Middle frontal gyrus (tissue), 1 donor: ENCODE data around the gene CSN1S1.
"Not testable (repeated sequence)": the region's sequence is repeated elsewhere in the genome, so short reads cannot be mapped to it uniquely, and the experiment has no call there.

ENCODE experiments used
- DNase-seq: peaks from one replicate; pipeline ENCODE4 v3.0.0-alpha.2; 2015; ENCODE audit warnings: low spot score; ENCODE audit errors: extremely low spot score

CSN1S1 gene

GRCh38 chr4:69930768-69931167, at the start of gene CSN1S1:
Gene CSN1S1 (plus strand): TSS chr4:69931068. CDS start chr4:69932556, 1,488 bp downstream.
- DNase-seq = no peak

GRCh38 chr4:69881173-69881773, 49.6 kb upstream of the CSN1S1 start:
- no peak for DNase-seq

GRCh38 chr4:69882150-69882549, 48.7 kb upstream of the CSN1S1 start:
- DNase-seq = no peak

GRCh38 chr4:69888336-69888735, 42.5 kb upstream of the CSN1S1 start:
- DNase-seq = no peak

GRCh38 chr4:69894186-69894585, 36.7 kb upstream of the CSN1S1 start:
- DNase-seq = no peak

- DNase-seq = no peak
Observed at GRCh38 chr4:69894721-69895120, 36.1 kb upstream of the CSN1S1 start.

- no peak for DNase-seq
Observed at GRCh38 chr4:69896530-69897116, 34.2 kb upstream of the CSN1S1 start.

- no peak for DNase-seq
Observed at GRCh38 chr4:69907151-69907550, 23.7 kb upstream of the CSN1S1 start.

- no peak for DNase-seq
Observed at GRCh38 chr4:69909195-69909594, 21.7 kb upstream of the CSN1S1 start.

- no peak for DNase-seq
Observed at GRCh38 chr4:69910016-69910782, 20.7 kb upstream of the CSN1S1 start.

- no peak for DNase-seq
Observed at GRCh38 chr4:69920874-69921273, 10.0 kb upstream of the CSN1S1 start.

- DNase-seq = not testable (repeated sequence)
Observed at GRCh38 chr4:69923782-69924410, 7.0 kb upstream of the CSN1S1 start.

- no peak for DNase-seq
Observed at GRCh38 chr4:69934150-69934549, 3.3 kb downstream of the CSN1S1 start.

GRCh38 chr4:69936566-69936965, 5.7 kb downstream of the CSN1S1 start:
- no peak for DNase-seq

- no peak for DNase-seq
Observed at GRCh38 chr4:69951602-69952001, 20.7 kb downstream of the CSN1S1 start.

- no peak for DNase-seq
Observed at GRCh38 chr4:69957209-69957608, 26.3 kb downstream of the CSN1S1 start.

- DNase-seq = no peak
Observed at GRCh38 chr4:69965628-69966027, 34.8 kb downstream of the CSN1S1 start, which contains the start of gene CSN2. Gene CSN2 (minus strand): TSS chr4:69965728. CDS start chr4:69960995, 4,733 bp downstream.

- DNase-seq = no peak
Observed at GRCh38 chr4:69970071-69970470, 39.2 kb downstream of the CSN1S1 start.

- no peak for DNase-seq
Observed at GRCh38 chr4:69974631-69975030, 43.8 kb downstream of the CSN1S1 start.

GRCh38 chr4:69977582-69977981, 46.7 kb downstream of the CSN1S1 start:
- DNase-seq = no peak

GRCh38 chr4:69984030-69984443, 53.2 kb downstream of the CSN1S1 start:
- DNase-seq = no peak

- no peak for DNase-seq
Observed at GRCh38 chr4:69986663-69987062, 55.8 kb downstream of the CSN1S1 start.
